Kidney (tissue), 14 donors: ENCODE results near the gene ENPP6. TPM values are rescaled to one million over a fixed set of nuclear protein-coding genes. Genes with fewer than 3 reads are reported as not detected.
"Not testable (repeated sequence)": the region's sequence is repeated elsewhere in the genome, so short reads cannot be mapped to it uniquely, and the experiment has no call there.

Experiments used
- DNase-seq, 5 donors: peaks; one replicate each; pipeline ENCODE4 v3.0.0-alpha.2; 2013 to 2020
- FAIRE-seq: peaks from 2 replicates; lab custom pipeline; 2012; peaks lifted over from hg19 to GRCh38; lab: Jason Lieb, UNC
- H3K27ac ChIP-seq, 2 donors: one replicate each; pipeline ENCODE4 v1.7.0; 2013; ENCODE audit warnings: low read depth in 2 of 2, low read length in 2 of 2, inconsistent platforms in 1 of 2
- H3K27me3 ChIP-seq: one replicate; pipeline ENCODE4 v1.7.1; 2013; ENCODE audit warnings: low read length, inconsistent platforms; ENCODE audit not compliant: control insufficient read depth, insufficient read depth
- H3K36me3 ChIP-seq, 3 donors: one replicate each; pipeline versions ENCODE4 v1.7.0 to v1.7.1; 2013; ENCODE audit warnings: low read length in 3 of 3, control low read depth in 1 of 3, inconsistent platforms in 1 of 3; ENCODE audit not compliant: insufficient read depth in 3 of 3, control insufficient read depth in 2 of 3
- H3K4me1 ChIP-seq, 3 donors: one replicate each; pipeline versions ENCODE4 v1.7.0 to v1.7.1; 2013; ENCODE audit warnings: low read length in 3 of 3, inconsistent platforms in 1 of 3, low read depth in 1 of 3; ENCODE audit not compliant: control insufficient read depth in 2 of 3, insufficient read depth in 2 of 3
- H3K4me3 ChIP-seq, 3 donors: one replicate each; pipeline versions ENCODE4 v1.7.0 to v1.8.1; 2013; ENCODE audit warnings: low read length in 3 of 3, control low read depth in 1 of 3, inconsistent platforms in 1 of 3
- H3K9ac ChIP-seq, 3 donors: one replicate each; pipeline versions ENCODE4 v1.7.0 to v1.7.1; 2013; ENCODE audit warnings: low read length in 3 of 3, control low read depth in 1 of 3, inconsistent platforms in 1 of 3
- H3K9me3 ChIP-seq, 3 donors: one replicate each; pipeline versions ENCODE4 v1.7.0 to v1.7.1; 2013; ENCODE audit warnings: low read length in 3 of 3, control low read depth in 1 of 3, inconsistent platforms in 1 of 3; ENCODE audit not compliant: control insufficient read depth in 2 of 3, insufficient read depth in 1 of 3
- intact Hi-C: fragments of 100-400 bp; cut with DNase I; formaldehyde crosslinking; loops from one replicate; pipeline ENCODE4 v1.11.1; 2022
- polyA plus RNA-seq: library from polyadenylated mRNA; stranded (reverse); fragments of 350-450 nt; fragmentation: Illumina TruSeq; extraction: RNeasy Lipid Tissue Mini Kit (QIAGEN cat#74804); gene quantifications from one replicate; pipeline ENCODE4 v1.2.3, GENCODE V29; 2014; ENCODE audit warnings: low read depth, low replicate concordance; ENCODE audit not compliant: insufficient read depth
- total RNA-seq: library from RNA; stranded (reverse); fragmentation: NEBNext Ultra II Directional; extraction: Animal tissue kit (Norgen Biotek cat#: 25700); gene quantifications from one replicate; pipeline ENCODE4 v1.2.1, GENCODE V29; 2021
- TF ChIP-seq, protein P1 (sequence below): IDR thresholded peaks from 3 replicates; pipeline ENCODE4 v1.5.1; 2012; ENCODE audit warnings: mild to moderate bottlenecking, moderate library complexity, borderline replicate concordance; ENCODE audit not compliant: insufficient read depth; ENCODE audit errors: extremely low read depth
- donor health status: control.
- donor health status: control.
- donor health status: control.
- donor health status: control.
- donor health status: control.
- donor health status: DM: yes; HTN: yes; CAD: no.
- donor health status: Normal renal cell carcinoma (clear cell type).

Gene ENPP6
- total and polyA plus RNA-seq, 2 donors from 2014 or later: 0.91 to 7.2 TPM

DNA sequence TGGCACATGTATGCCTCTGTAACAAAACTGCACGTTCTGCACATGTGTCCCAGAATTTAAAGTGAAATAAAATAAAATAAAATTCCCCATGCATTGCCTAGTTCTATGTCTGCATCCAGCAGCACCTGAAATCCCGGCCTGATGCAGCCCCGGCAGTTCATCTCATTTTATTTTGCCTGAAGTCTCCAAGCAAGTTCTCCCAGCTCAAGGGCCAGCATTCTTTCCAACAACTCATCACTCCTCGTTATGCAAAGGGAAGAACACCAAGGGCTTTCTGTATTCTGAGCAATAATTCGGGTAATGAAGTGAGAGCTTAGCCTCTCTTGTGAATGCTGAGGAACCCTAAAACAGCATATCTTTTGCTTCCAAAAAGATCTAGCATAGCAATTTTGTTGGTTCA, 2.7 kb downstream of the ENPP6 start:
- Histone ChIP-seq H3K9ac (no peak overlapping the region), H3K4me3 (no peak overlapping the region), H3K27me3 (no peaks in the 10 kb centered on the region), H3K4me1 (no peaks in the 10 kb centered on the region), H3K9me3 (no peaks in the 10 kb centered on the region), H3K27ac (no peak overlapping the region), H3K36me3 (no peaks in the 10 kb centered on the region)
- DNase-seq (no peak), FAIRE-seq (no peak)
- intact Hi-C loops: no loop called here
- TF ChIP-seq, protein P1, sequence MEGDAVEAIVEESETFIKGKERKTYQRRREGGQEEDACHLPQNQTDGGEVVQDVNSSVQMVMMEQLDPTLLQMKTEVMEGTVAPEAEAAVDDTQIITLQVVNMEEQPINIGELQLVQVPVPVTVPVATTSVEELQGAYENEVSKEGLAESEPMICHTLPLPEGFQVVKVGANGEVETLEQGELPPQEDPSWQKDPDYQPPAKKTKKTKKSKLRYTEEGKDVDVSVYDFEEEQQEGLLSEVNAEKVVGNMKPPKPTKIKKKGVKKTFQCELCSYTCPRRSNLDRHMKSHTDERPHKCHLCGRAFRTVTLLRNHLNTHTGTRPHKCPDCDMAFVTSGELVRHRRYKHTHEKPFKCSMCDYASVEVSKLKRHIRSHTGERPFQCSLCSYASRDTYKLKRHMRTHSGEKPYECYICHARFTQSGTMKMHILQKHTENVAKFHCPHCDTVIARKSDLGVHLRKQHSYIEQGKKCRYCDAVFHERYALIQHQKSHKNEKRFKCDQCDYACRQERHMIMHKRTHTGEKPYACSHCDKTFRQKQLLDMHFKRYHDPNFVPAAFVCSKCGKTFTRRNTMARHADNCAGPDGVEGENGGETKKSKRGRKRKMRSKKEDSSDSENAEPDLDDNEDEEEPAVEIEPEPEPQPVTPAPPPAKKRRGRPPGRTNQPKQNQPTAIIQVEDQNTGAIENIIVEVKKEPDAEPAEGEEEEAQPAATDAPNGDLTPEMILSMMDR: no peak

DNA sequence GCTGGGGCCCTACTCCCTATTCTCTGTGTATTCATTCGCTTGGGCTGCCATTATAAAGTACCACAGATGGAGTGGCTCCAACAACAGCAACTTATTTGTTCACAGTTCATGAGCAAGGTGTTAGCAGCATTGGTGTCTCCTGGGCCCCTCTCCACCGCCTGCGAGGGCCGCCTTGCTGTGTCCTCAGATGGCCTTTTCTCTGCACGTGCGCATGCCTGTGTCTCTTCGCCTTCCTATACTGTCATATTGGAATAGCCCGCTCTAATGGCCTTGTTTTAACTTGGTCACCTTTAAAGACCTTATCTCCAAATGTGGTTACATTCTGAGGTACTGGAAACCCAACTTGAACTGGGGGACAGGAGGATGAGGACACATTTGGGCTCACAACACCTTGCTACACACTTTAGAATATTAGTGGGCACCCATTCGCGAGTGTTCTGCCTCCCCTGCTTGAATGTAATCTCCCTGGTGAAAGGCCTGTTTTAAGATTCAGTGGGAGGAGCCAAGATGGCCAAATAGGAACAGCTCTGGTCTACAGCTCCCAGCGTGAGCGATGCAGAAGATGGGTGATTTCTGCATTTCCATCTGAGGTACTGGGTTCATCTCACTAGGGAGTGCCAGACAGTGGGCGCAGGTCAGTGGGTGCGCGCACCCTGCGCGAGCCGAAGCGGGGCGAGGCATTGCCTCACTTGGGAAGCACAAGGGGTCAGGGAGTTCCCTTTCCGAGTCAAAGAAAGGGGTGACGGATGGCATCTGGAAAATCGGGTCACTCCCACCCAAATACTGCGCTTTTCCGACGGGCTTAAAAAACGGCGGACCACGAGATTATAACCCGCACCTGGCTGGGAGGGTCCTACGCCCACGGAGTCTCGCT, 9.7 kb downstream of the ENPP6 start:
- DNase-seq, intact Hi-C loops, H3K9ac ChIP-seq, FAIRE-seq, H3K4me3 ChIP-seq, H3K27ac ChIP-seq, H3K27me3 ChIP-seq, H3K4me1 ChIP-seq, H3K36me3 ChIP-seq, H3K9me3 ChIP-seq: not testable (repeated sequence)

DNA sequence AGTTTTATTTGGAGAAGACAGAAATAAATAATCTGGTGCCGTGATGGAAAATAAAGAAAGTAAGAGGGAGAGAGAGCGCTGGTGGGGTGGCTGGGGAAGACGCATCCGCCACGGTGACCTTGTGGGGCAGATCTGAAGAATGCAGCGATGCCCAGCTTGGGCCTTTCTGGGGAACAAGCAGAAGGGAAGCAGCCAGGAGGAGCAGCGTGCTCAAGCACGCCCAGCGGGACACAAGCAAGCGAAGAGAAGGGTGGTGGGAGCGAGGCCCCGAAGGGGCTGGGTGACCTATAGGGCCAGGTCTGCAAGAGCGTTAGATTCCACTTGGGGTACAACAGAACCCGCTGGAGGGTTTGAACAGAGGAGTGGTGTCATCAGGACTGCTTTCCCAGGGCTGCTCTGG, 12.4 kb downstream of the ENPP6 start:
- FAIRE-seq (no peak), DNase-seq (no peak)
- Histone ChIP-seq H3K27ac (no peak overlapping the region), H3K27me3 (no peaks in the 10 kb centered on the region), H3K9me3 (no peaks in the 10 kb centered on the region), H3K36me3 (no peaks in the 10 kb centered on the region), H3K4me3 (no peak overlapping the region), H3K9ac (no peak overlapping the region), H3K4me1 (peaks cover 0 to 4% (median 0%) of the 10 kb centered on the region in 3 donors)
- intact Hi-C loops: no loop called here
- TF ChIP-seq, protein P1: no peak

DNA sequence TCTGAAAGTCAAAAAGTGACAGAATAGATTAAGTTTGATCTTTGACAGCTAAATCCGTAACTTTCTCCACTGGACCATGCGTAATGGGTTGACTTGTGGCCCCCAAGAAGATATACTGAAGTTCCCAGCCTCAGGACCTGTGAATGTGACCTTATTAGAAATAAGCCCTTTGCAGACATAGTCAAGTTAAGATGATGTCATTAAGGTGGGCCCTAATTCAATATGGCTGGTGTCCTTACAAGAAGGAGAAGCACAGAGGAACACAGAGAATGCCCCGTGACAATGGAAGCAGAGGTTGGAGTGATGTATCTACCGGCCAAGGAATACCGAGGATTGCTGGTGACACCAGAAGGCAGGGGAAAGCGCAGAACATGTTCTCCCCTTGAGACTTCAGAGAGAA, 14.4 kb downstream of the ENPP6 start:
- Histone ChIP-seq H3K27ac (no peak overlapping the region), H3K4me3 (no peak overlapping the region), H3K4me1 (peaks cover 0 to 4% (median 0%) of the 10 kb centered on the region in 3 donors), H3K9ac (no peak overlapping the region), H3K27me3 (no peaks in the 10 kb centered on the region), H3K9me3 (no peaks in the 10 kb centered on the region), H3K36me3 (no peaks in the 10 kb centered on the region)
- FAIRE-seq (no peak), DNase-seq (no peak)
- TF ChIP-seq, protein P1: no peak
- intact Hi-C loops: no loop called here
